ENCODE data around the gene GDPD5.

Gene GDPD5

GRCh38 chr11:75472081-75472732 lies 53.5 kb downstream of the GDPD5 start:
- no peak for ATAC-seq
- TF ChIP-seq BACH2 (CRISPR knock-in tag; IDR thresholded peaks at IDR 0.05; ENCODE audit: borderline replicate concordance), result no peak
- no peak for TF ChIP-seq ISL1 (CRISPR knock-in tag; IDR thresholded peaks at IDR 0.05)
- TF ChIP-seq TOX (CRISPR knock-in tag; IDR thresholded peaks at IDR 0.05; ENCODE audit: borderline replicate concordance), result no peak
- no peak for TF ChIP-seq CSDC2 (CRISPR knock-in tag; IDR thresholded peaks at IDR 0.05)
- TF ChIP-seq CREB5 (CRISPR knock-in tag; IDR thresholded peaks at IDR 0.05; ENCODE audit: low read depth), result no peak
- no peak for TF ChIP-seq ZNF70 (CRISPR knock-in tag; IDR thresholded peaks at IDR 0.05)
- no peak for TF ChIP-seq ZFP30 (CRISPR knock-in tag; IDR thresholded peaks at IDR 0.05)
- TF ChIP-seq RARB (CRISPR knock-in tag; IDR thresholded peaks at IDR 0.05), result no peak
- TF ChIP-seq POU6F1 (CRISPR knock-in tag; IDR thresholded peaks at IDR 0.05; ENCODE audit: borderline replicate concordance, low read depth), result no peak
- TF ChIP-seq ZFP3 (CRISPR knock-in tag; IDR thresholded peaks at IDR 0.05), result no peak
- no peak for TF ChIP-seq ZC3H10 (CRISPR knock-in tag; IDR thresholded peaks at IDR 0.05)
- no peak for TF ChIP-seq TCF4 (CRISPR knock-in tag; IDR thresholded peaks at IDR 0.05; ENCODE audit: borderline replicate concordance)
- TF ChIP-seq CSRNP3 (CRISPR knock-in tag; IDR thresholded peaks at IDR 0.05), result no peak
- TF ChIP-seq ZNF565 (CRISPR knock-in tag; conservative IDR thresholded peaks at IDR 0.05; ENCODE audit: low read depth), result no peak
- TF ChIP-seq SNAI2 (CRISPR knock-in tag; IDR thresholded peaks at IDR 0.05), result no peak
- no peak for TF ChIP-seq ARNTL (CRISPR knock-in tag; IDR thresholded peaks at IDR 0.05; ENCODE audit: borderline replicate concordance, low read depth)
- TF ChIP-seq PPARA (CRISPR knock-in tag; IDR thresholded peaks at IDR 0.05; ENCODE audit: borderline replicate concordance), result no peak
- TF ChIP-seq GLIS3 (CRISPR knock-in tag; IDR thresholded peaks at IDR 0.05), result no peak

GRCh38 chr11:75471176-75471973 lies 54.4 kb downstream of the GDPD5 start:
- TF ChIP-seq BACH2 (CRISPR knock-in tag; IDR thresholded peaks at IDR 0.05; ENCODE audit: borderline replicate concordance) (no peak), ZFP3 (CRISPR knock-in tag; IDR thresholded peaks at IDR 0.05) (no peak), TSHZ2 (CRISPR knock-in tag; IDR thresholded peaks at IDR 0.05) (no peak), SNAI2 (CRISPR knock-in tag; IDR thresholded peaks at IDR 0.05) (no peak), ZNF70 (CRISPR knock-in tag; IDR thresholded peaks at IDR 0.05) (no peak), ARNTL (CRISPR knock-in tag; IDR thresholded peaks at IDR 0.05; ENCODE audit: borderline replicate concordance, low read depth) (no peak), GLIS3 (CRISPR knock-in tag; IDR thresholded peaks at IDR 0.05) (no peak), PPARA (CRISPR knock-in tag; IDR thresholded peaks at IDR 0.05; ENCODE audit: borderline replicate concordance) (no peak), CSRNP3 (CRISPR knock-in tag; IDR thresholded peaks at IDR 0.05) (no peak), ISL1 (CRISPR knock-in tag; IDR thresholded peaks at IDR 0.05) (no peak), ZC3H10 (CRISPR knock-in tag; IDR thresholded peaks at IDR 0.05) (no peak), CSDC2 (CRISPR knock-in tag; IDR thresholded peaks at IDR 0.05) (no peak), TCF4 (CRISPR knock-in tag; IDR thresholded peaks at IDR 0.05; ENCODE audit: borderline replicate concordance) (no peak), ZNF8 (CRISPR knock-in tag; IDR thresholded peaks at IDR 0.05) (no peak), POU6F1 (CRISPR knock-in tag; IDR thresholded peaks at IDR 0.05; ENCODE audit: borderline replicate concordance, low read depth) (no peak), RARB (CRISPR knock-in tag; IDR thresholded peaks at IDR 0.05) (no peak)
- no peak for ATAC-seq
